T follicular helper cell (primary cell): ENCODE measurements around the gene LMX1A.

Source experiments
- DNase-seq: peaks from one replicate; pipeline ENCODE4 v3.0.0-alpha.2; 2020; ENCODE audit warnings: low read depth

Gene LMX1A

DNA sequence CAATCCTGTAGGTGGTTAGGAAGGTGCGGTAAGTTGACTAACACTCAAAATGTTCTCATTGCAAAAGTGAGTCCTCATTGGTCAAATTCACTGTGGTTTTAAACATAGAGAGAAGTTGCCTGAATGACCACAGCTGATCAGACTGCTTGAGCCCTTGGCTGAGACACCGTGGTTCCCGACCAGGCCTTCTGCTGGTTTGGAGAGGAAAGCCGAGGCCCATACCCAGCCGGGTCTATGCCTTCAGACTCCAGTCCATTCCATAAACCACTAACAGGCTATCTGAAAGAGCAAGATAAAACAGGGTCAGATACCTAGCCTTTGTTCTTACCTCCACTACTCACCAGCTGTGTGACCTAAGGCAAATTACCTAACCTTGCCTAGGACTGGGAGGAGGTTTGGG, 133.9 kb downstream of the LMX1A start:
- DNase-seq: no peak

DNA sequence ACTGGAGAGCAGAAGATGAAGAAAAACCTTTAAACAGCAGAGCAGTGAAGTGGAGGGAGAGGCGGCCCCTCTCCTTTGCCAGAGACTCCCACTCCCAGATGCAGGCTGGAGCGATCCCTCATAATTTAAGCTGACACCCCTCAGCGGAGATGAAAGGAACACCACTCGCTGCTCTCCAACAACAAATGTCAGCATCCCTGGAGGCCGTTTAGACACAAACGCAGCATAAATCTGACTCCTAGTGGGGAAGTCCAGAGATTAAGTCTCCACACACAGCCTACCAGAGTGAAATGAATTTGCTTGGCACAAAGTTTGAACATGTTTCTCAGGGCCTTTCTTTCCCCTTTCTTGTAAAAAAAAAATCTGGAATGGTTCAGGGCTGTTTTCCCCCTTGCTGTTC, 137.8 kb downstream of the LMX1A start:
- DNase-seq: no peak

DNA sequence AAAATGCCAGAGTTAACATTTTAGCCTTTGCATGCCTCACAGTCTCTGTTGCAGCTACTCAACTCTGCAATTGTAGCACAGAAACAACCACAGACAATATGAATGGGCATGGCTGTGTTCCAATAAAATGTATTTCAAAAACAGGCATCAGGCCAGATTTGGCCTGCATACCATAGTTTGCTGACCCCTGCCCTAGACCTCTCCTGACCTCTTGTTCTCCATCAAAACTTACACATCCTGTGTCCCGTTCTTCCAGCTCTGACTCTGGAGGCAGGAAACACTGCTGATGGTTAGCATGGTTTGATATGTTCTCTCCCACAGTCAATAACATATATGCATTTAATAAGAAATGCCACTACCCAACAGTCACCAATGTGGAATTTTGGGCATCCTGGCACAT, 138.6 kb downstream of the LMX1A start:
- no peak for DNase-seq

DNA sequence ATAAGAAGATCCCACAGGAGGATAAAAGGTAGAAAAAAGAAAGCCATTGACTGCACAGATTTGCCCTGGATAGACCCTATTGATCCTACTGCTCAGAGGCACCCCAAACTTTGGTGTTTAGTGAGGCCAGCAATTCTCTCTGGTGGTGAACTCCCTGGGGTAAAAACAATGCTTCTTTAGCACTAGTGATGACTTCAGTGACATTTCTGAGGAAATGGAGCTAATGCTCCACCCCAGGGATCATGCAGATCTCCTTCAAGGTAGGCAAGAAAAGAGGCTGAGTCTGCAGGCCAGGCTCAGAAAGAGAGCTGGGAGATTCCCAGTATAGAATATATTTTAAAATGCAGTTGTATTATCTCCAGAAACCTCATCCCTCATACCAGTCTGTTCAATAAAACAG, 140.3 kb downstream of the LMX1A start:
- DNase-seq: no peak

DNA sequence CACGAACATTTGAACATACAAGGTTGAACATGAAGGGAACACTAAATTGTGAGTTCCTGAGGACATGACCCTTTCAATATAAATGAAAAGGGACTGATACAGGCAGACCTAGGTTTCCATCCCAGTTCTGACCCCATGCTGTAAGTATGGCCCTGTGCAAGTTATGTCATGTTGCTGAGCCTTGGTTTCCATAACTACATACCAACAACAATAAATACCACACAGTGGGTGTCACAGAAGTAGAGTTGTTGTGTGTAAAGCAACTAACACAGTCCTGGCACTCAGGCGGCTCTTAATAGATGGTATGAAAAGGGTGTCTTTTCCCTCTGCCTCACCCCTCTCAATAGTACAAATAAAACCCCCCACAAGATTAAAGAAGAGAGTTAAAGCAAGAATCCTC, 140.8 kb downstream of the LMX1A start:
- DNase-seq: no peak

DNA sequence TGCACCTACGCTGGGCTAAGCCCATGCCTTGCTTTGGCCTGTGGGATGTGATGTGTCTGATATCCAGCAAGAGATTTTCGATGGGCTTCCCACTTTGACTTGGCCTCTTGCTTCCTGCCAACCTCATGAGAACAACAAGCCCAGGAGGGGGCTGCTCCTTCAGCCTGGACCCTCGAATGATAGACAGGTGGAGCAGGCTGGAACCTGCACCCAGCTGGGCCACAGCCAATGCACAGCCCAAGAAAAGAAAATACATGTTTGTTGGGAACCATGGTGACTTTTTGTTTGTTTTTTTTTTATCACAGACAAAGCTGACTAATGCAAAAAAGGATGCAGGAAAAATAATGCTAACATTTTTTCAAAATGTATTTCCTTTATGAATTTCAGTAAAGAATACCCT, 144.3 kb downstream of the LMX1A start:
- DNase-seq: no peak

DNA sequence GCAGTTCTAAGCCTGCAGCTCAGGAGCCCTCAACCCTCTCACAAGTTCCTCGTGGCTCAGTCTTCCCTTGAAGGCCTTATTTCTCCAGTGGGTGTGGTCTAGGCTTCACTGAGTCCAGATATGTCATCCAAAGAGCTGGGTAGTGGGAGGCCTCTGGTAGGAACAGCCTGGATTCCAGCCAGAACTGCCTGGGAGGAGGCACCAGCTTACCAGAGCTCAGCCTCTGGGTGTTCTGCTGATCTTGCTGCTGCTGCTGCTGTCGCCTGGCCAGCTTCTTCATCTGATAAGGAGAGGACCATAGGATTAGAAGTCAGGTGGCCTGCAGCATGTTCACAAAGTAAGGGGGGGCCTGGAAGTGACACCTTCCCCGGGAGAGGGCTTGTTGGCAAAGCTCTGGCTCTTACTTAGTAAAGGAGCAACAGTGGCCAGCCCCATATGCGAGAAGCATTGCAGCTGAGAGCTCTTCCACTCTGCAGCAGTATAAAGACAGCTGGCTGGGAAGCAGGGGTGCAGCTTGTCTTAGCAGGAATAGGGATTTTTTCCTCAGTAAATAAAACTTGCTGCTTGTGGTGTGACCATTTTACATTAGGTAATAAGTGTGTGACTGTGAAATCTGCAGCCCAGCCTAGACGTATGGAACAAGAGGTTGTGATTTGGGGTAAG, 148.5 kb downstream of the LMX1A start:
- DNase-seq: no peak

DNA sequence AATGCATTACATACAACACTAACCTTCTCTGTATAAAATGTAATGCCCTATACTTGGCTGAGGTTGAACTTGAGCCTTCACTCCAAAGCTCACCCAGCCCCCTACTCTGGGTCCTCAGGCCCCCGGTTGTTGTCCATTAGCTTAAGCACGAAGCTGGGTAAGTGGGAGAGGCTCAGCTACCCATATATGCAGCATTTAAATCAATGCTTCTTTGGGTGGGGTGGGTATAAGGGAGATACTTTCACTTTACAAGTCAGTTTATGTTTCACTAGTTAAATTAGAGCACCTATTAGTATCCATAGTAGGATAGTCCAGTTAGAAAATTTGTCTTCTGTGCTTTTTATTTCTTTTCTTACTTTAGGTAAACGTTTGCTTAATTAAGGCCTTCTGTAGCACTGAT, 151.4 kb downstream of the LMX1A start:
- no peak for DNase-seq

DNA sequence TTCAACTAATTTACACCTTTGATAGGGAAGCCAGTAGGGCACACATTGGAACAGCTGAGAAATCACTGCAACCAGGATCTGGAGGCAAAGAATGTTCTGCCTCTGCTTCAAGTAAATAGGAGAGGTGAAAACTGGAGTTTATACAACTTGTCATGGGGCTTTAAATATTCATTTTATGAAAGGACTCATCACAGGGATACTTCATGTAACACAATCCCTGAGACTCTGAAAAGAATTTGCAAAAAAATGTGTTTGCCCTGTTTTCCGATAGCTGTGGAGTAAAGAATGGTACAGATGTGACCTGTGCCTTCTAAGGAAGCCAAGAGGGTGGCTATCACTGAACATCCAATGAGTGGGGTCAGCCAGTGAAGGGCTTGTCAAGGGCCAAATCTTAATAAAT, 152.0 kb downstream of the LMX1A start:
- no peak for DNase-seq

DNA sequence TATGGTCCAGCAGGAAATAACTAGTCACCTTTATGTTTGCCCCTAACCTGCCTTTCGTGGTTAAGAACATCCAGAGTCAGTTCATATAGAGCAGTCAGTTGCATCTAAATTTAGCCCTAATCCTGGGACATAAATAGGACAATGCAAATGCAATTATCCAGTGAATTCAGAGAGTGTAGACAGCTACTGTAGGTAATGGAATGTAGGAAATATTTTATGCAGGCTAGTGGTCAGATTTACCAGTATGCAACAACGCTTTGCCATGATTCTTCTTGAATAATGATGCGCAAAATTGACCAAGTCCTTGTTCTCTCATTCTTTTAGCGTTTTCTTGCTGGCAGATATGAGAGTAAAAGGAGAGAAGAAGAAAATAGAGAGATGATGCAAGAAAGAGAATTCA, 165.4 kb downstream of the LMX1A start:
- no peak for DNase-seq

DNA sequence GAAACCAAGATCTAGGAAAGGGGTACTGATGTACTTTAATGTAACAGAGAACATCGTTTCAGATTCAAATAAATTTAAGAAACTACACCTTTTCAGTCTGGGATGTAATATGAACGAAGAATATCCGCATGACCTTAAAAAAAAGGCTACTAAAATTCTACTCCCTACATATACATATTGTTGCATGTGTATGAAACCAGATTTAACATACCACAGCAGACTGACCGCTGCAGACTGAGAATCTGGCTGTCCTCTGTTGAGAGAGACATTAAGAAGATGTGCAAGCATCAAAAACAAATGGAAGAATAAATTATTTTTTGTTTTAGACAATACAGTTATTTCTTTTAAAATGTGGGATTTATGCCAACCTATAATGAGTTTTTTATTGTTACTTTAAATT, 166.6 kb downstream of the LMX1A start:
- DNase-seq: no peak

DNA sequence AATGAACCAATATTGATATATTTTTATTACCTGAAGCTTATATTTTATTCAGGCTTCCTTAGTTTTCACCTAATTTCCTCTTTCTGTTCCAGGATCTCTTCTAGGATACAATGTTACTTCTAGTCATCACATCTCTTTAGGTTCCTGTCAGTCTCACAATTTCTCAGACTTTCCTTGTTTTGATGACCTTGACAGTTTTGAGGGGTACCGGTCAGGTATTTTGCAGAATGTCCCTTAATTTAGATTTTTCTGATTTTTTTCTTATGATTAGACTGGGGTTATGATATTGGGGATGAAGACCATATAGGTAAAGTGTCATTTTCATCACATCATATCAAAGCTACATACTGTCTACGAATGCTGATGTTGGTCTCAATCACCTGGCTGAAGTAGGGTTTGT, 167.5 kb downstream of the LMX1A start:
- DNase-seq: no peak

DNA sequence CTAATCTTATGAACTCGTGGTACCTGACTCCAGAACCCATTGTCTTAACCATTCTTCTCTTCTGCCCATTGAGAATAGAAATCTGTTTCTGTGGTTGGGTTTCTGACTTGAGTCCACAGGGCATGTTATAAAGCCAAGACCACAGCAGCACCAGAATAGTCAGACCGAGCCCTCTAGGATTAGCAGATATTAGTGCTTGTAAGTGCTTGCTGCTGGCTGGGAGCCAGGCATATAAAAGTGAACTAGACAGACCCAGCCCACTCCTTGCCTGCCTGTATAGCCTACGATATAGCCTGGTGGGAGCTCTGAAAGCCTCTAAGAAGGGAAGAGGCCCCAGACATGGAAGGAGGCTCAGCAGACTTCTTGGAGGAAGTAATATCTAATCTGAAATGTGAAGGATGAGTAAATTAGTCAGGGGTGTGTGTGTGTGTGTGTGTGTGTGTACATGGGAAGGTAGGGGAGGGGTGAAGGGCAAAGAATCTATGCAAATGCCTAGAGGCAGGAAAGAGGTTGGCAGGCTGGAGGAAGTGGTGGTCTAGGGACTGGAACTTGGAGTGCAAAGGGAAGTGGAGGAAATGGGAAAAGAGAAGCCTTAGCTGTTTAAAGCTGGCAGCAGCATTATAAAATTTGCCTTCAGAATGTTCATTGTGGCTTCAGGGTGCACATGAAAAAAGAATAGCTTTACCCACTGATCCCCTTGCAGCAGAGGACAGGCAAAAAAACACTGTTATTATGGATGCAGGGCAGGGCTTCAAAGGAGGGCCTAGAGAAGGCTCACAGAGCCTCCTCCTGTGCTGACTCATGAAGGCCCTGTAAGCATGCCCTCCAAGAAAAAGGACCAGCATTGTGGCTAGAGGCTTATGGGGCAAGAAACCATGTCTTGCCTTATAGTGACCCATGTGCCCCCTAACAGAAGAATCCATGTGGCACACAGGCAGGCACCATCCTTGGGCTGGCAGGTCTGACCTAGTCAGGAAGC, 169.2 kb downstream of the LMX1A start:
- DNase-seq: no peak

DNA sequence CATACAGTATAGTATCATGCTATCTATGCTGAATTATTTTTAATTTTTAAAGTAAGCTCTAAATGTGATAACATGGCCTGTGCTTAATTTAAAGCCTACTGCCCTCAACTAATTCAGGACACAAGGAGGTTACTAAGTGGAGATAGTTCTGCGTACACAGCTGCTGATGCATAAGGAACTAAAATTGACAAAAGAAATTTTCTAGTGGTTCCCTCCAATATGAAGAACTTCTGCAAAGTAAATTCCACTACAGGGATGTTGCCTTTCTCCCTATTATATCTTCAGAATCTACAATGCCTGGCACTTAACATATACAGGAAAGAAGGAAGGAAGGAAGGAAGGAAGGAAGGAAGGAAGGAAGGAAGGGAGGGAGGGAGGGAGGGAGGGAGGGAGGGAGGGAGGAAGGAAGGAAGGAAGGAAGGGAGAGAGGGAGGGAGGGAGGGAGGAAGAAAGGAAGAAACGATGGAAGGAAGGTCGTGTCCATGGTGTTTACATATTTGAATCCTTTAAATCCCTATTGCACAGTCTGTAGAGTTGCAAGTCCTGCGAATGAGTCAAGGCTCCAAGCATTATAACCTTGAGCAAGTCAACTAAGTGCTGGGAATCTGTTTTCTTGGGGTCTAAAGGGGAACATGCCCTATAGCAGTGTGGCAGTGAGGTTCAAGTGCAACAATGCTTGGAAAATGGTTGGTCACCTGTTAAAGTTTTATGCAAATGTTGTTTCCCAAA, 171.2 kb downstream of the LMX1A start:
- DNase-seq: no peak

DNA sequence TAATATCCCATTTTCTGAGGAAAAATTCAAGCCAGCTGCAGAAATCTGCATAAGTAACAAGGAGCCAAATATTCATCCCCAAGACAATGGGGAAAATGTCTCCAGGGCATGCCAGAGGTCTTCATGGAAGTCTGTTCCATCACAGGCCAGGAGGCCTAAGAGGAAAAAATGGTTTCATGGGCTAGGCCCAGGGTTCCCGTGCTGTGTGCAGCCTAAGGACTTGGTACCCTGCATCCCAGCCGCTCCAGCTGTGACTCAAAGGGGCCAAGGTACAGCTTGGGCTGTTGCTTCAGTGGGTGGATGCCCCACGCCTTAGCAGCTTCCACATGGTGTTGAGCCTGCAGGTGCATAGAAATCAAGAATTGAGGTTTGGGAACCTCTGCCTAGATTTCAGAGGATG, 173.5 kb downstream of the LMX1A start:
- DNase-seq: no peak

DNA sequence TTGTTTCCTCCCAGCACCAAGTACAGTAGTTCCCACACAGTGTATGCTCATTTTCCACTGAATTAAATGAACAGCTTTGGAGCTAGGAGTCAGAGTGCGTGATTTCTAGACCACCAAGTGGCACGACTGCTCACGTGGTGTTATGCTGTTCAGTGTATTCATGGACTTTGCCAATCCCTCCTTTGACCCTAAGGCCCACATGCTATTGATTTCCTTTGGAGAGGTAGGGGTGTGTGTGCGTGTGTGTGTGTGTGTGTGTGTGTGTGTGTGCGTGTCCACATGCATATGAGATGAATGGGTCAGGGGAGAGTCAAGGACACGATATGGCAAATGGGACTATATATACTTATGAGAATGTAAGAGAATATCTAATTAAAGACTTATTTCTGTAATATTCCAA, 177.2 kb downstream of the LMX1A start:
- DNase-seq: no peak

DNA sequence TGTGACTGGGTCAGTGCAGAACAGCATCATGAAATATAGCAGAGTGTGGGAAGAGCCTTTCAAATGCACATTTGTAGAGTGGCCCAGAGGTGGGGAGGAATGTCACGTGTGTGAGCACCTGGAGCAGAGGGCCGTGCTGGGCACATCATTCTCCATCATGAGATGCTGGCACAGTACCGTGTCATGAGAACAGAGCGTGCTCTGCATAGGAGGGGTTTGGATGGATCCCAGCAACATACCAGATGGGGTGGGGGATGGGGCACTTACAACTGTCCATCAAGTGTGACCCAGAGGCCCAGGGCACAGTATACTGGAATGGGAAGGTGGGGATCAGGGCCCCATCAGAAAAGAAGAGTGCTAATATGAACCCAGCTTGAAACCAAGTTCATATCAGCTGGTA, 182.0 kb downstream of the LMX1A start:
- no peak for DNase-seq

DNA sequence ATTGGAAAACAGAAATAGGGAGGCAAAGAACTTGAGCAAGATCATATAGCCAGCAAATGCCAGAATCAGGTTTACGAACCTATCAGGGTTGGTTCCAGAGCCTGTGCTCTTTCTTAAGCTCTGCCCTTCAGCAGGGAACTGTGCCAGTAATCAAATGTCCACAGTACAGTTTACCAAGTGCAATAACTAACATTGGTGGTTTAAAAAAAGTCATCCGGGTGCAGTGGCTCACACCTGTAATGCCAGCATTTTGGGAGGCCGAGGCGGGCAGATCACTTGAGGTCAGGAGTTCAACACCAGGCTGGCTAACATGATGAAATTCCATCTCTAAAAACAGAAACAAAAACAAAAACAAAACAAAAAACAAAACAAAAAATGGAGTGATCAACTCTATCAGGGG, 182.7 kb downstream of the LMX1A start:
- DNase-seq: no peak

DNA sequence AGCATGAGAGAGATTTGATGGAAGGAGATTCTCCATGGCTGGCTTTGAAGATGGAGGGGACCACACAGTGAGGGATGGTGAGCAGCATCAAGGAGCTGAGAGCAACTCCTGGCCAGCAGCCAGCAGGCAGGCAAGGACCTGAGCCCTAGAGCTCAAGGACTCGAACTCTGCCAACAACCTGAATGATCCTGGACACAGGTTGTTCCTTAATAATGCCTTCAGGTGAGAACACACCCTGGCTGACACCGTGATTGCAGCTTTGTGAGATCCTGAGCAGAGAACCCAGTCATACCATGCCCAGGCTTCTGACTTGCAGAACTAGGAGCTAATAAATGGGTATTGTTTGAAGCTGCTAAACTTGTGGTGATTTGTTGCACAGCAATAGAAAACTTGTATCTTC, 183.1 kb downstream of the LMX1A start:
- DNase-seq: no peak

DNA sequence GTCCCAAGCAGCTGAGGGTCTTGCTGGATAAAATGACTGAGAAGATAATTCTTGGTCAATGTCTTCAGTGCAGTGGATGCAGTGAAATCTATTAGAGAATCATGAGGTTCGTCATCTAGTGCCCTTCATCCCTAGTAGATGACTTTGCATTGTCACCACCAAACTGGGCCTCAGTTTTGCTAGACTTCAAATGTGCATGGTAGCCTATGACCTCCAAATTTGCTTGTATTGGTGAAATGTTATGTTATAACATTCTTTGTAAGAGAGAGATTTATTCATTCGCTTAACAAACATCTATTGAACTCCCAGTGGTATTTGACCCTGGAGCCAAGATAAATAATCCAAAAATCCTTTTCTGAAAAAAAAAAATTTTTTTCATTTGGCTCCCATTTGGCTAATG, 183.8 kb downstream of the LMX1A start:
- no peak for DNase-seq

DNA sequence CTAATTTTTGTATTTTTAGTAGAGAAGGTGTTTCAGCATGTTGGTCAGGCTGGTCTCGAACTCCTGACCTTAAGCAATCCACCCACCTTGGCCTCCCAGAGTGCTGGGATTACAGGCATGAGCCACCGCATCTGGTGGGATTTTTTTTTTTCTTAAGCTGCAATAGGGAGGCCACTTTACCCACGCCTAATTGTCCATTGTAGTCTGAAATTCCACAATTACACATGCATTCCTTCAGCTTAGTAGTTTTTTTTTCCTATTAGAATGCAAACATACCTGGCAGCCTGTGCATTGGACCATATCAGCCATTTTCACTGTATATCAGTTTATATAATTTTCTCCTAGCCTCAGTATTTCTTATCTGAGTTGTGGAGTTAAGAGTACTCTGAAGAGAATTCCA, 186.8 kb downstream of the LMX1A start:
- DNase-seq: no peak

DNA sequence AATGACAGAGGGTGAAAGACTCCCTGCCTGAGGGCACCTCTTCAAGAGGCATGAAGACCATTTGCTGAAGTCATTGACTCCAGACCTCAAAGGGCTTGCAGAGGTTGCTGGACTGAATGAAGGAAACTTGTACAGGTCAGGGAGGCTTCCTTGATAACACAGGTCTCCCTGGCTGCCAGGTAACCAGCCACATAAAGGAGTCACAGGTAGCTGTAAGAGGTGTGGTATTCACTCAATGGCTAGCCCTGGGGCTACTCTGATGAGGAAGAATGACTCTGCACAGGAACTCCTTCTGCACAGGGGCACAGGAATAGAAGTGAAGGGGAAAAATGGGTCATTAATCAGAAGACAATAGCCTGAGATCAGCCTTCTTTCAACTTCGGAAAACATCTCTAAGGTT, 187.5 kb downstream of the LMX1A start:
- DNase-seq: no peak

DNA sequence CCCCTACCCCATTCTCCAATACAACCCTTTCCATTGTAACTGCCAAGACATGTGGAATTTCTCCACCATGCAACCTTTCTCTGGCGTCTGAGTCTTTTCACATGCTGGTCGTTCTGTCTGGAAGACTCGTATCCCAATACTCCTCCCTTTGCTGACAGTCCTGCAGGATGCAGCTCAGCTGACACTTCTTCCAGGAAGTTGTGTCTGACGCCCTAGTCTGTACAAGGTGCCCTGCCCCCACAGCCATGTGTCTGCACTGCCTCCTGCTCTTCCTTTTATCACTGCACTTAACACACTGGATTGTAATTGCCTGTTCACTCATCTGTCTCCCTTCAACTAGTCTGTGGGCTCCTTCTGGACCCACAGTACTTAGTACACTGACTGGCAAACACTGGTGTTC, 188.0 kb downstream of the LMX1A start:
- no peak for DNase-seq
